GM19023 (cell line): ENCODE data around the gene ID3.
A peak's percentile ranks its signal among the peaks of the same experiment; 100 is the strongest.

Experiments
- ATAC-seq: cut with Tn5 transposase; IDR thresholded peaks from one replicate; pipeline ENCODE4 v1.9.1; 2021; ENCODE audit warnings: mild to moderate bottlenecking, moderate library complexity; ENCODE audit not compliant: unreplicated experiment

ID3 gene

GRCh38 chr1:23559136-23559984 lies at the start of gene ID3:
ID3 (minus strand) TSS chr1:23559501; CDS start chr1:23559426, 75 bp downstream.
- peak; percentile 57 for ATAC-seq

DNA sequence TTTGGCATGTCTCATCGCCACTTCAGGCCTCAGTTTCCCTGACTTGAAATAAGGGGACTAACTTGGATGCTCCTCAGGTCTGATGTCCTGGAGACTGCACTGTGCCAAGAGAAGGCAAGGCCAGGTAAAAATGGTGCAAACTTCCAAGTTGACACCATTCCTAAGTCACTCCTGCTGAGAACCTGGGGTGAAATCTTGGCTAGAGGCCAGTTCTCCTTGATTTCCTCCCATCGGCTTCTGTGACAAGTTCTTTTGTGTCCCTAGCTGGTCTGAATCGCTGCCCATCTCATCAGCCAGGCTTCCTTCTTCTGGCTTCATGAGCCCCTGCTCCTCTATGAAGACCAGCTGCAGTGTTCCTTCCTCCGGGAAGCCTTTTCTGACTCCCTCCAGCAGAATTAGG lies 48.6 kb upstream of the ID3 start:
- no peak for ATAC-seq

- ATAC-seq = no peak
These were observed 42.9 kb upstream of the ID3 start for GRCh38 chr1:23601968-23602876.

GRCh38 chr1:23601135-23601967 lies 42.0 kb upstream of the ID3 start:
- ATAC-seq = no peak

DNA sequence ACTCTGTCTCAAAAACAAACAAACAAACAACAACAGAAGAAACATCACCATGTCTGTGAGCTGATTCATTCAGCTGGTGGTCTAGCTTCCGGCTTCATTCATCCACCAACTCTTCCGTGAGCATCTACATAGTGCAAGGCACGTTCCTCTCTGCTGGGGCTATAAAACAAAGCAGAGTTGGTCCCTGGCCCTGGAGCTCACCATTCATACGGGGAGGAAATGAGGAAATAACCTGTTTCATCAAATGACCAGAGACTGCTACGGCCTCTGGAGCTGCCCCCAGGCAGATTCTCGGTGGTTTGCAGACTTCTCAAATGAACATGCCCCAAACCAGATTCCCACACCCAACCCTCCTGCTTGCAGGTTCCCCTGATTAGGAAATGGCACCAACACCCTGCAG lies 41.0 kb upstream of the ID3 start:
- ATAC-seq = no peak

- no peak for ATAC-seq
These were observed 39.8 kb upstream of the ID3 start for GRCh38 chr1:23599125-23599524.

GRCh38 chr1:23598424-23598823 lies 39.1 kb upstream of the ID3 start:
- ATAC-seq = no peak

- ATAC-seq = no peak
These were observed 38.5 kb upstream of the ID3 start for GRCh38 chr1:23597635-23598388.

GRCh38 chr1:23596382-23597358 lies 37.4 kb upstream of the ID3 start:
- ATAC-seq = no peak

DNA sequence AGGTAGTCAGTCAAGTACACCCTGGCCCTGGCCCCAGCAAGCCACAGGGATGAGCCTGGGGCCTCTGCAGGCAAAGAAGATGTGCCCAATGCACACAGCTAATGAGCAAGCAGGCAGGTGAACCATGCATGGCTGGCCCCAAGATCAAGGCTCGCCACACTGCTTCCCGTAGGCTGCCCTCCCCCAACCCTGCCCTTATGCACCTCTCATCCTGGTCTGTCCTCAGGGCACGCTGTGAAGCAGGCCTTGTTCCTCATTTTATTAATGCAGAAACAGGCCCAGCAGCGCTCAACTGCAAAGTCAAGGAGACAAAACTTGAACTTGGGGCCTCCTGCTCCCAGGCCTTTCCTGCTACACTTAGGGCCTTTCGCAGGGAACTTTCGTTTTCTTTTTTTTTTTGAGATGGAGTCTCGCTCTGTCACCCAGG lies 35.6 kb upstream of the ID3 start:
- no peak for ATAC-seq

GRCh38 chr1:23594149-23594907 lies 35.0 kb upstream of the ID3 start:
- no peak for ATAC-seq

DNA sequence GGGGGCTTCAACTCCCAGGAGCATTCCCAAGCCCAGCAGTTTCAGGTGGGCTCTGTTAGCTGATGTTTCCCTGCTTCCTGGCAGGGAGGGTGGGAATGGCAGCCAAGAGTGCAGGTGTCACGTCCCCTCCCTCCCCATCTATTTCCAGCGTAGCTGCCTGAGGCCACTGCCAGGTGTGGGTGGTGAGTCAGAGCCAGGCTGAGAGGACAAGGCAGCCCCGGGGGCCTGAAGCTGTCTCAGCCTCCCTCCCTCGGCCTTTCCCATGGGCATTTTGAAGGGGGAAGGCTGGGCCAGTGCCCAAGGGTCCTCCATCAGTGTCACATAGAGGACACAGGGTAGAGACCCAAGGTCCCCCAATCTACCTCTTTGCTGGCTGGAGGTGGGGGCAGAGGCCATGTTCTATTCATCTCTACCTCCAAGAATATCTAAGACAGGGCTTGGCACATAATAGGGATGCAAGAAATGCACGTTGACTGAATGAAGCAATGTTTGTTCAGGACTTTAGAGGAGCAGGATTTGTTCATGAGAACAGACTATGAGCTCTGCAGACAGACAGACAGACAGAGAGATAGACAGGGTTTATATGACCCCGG lies 34.4 kb upstream of the ID3 start:
- no peak for ATAC-seq

DNA sequence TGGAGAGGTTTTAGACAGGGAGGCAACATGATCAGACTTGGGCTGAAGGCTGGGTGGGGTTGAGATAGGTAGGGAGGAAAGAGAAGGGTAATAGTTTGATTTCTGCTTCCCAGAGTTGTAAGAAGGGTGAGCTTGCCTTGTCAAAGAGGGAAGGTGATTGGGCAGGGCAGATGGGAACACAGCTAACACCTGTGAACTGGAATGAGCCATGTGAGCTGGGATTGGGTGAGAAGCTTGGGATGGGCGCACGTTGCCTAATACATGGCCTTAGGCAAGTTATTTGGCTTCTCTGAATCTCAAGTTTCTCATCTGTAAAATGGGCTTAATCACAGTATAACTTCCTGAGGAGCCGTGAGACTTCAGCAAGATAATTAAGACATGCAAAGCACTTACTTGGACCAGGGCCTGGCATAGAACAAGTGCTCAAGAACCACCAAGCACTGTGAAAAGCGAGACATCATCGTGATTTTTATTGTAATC lies 33.8 kb upstream of the ID3 start:
- ATAC-seq = no peak

DNA sequence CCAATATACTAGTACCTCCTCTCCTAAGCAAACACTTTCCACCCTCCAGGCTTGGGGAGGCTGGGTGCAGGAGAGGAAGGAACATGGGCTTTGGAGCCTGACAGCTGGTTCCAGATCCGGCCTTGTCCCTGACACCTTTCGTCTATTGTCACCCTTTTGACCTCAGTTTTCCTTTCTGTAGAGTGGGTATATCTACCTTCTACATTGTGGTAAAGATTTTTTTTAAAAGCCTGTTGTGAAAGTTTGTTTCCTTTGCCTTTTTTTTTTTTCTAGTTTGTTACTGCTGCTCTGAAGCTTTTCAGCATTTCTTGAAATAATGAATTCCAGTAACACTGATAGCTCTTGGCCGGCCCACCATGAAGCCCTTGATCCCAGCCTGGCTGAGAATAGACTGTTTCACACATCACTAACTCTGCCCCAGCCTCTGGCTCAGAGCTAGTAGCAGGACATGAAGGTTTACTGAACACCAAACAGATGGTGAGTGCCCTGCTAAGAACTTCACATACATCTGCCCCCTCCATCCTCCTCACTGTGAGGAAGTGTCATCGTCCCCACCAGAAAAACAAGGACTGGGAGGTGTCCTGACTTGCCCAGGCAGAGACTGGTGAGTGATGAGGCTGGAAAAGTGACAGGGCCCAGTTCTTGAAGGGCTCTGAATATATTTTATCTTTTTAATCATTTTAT lies 33.0 kb upstream of the ID3 start:
- no peak for ATAC-seq

DNA sequence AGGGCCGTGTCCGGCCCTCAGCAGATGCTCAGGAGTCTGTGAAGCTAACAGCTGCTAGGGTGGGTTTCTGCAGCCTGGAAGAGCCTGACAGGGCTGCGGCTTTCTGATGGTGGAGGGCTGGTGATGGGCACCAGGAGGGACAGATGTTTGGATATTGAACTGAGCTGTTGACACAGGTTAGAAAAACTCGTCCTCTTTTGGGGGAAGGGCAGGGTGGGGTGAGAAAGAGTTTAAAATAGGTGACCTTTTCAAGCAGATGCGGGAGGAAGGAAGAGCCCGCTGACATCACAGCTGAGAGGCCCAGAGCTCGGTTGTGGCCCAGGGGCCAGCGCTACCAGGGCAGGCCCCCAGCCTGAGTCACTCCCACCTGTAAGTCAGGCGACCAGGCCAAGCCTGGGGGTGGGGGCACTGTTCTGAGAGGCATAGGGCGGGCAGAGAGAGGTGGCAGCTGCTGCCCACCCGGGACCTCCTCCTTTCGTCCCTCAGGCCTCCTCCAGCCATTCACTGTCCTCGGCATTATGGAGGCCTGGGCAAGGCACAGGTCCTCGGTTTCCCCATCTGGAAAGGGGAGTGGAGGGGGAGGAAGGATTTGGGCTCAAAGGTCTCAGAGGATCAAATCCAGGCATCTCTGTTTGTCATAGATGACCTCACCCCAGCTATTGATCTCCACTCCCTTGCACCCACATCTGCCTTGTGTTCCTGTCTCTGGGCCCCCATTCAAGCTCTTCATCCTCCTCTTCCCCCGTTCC lies 32.3 kb upstream of the ID3 start:
- ATAC-seq = peak; percentile 40

GRCh38 chr1:23590058-23590783 lies 30.9 kb upstream of the ID3 start:
- ATAC-seq = no peak
